ENCODE results near the gene TRIO.

The TRIO gene

GRCh38 chr5:14177634-14178033 is 34.5 kb downstream of the TRIO start:
- H3K4me3 ChIP-seq (ENCODE audit: control insufficient read depth, low read depth, low read length), result no peak overlapping the region
- TF ChIP-seq, protein P1, sequence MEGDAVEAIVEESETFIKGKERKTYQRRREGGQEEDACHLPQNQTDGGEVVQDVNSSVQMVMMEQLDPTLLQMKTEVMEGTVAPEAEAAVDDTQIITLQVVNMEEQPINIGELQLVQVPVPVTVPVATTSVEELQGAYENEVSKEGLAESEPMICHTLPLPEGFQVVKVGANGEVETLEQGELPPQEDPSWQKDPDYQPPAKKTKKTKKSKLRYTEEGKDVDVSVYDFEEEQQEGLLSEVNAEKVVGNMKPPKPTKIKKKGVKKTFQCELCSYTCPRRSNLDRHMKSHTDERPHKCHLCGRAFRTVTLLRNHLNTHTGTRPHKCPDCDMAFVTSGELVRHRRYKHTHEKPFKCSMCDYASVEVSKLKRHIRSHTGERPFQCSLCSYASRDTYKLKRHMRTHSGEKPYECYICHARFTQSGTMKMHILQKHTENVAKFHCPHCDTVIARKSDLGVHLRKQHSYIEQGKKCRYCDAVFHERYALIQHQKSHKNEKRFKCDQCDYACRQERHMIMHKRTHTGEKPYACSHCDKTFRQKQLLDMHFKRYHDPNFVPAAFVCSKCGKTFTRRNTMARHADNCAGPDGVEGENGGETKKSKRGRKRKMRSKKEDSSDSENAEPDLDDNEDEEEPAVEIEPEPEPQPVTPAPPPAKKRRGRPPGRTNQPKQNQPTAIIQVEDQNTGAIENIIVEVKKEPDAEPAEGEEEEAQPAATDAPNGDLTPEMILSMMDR (conservative IDR thresholded peaks at IDR 0.05; ENCODE audit: control insufficient read depth, insufficient read depth, low read depth, low read length), result no peak
- DNase-seq (ENCODE audit: low read depth), result no peak

GRCh38 chr5:14178091-14178490 is 34.9 kb downstream of the TRIO start:
- H3K4me3 ChIP-seq (ENCODE audit: control insufficient read depth, low read depth, low read length), result no peak overlapping the region
- no peak for DNase-seq (ENCODE audit: low read depth)
- TF ChIP-seq, protein P1 (conservative IDR thresholded peaks at IDR 0.05; ENCODE audit: control insufficient read depth, insufficient read depth, low read depth, low read length), result no peak

DNA sequence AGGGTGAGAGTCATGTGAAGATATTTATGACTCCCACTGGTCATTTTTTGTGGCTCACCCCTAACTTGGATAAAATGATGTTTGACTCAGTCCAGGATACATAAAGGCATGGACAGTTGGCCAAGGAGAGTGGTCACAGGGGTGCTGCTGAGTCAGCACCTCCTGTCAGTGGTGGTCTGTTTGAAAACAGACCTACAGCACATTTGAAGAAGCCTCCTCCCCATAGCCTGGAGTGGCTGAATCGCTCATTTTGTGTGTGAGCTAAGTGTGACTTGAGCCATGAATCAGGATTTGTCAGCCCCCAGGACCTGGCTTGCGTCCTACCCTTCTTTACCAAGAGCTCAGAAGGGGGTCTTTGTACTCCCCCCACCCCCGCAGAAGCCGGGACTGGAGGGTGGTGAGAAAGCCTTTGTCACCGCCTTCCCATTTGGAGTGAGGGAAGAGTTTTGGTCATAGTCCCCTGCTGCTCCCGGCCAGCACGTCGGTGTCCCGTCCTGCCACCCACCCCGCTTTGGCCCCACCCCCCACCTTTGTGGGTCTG is 35.6 kb downstream of the TRIO start:
- TF ChIP-seq, protein P1 (conservative IDR thresholded peaks at IDR 0.05; ENCODE audit: control insufficient read depth, insufficient read depth, low read depth, low read length), result no peak
- H3K4me3 ChIP-seq (ENCODE audit: control insufficient read depth, low read depth, low read length), result no peak overlapping the region
- DNase-seq (ENCODE audit: low read depth), result peak; percentile 99

DNA sequence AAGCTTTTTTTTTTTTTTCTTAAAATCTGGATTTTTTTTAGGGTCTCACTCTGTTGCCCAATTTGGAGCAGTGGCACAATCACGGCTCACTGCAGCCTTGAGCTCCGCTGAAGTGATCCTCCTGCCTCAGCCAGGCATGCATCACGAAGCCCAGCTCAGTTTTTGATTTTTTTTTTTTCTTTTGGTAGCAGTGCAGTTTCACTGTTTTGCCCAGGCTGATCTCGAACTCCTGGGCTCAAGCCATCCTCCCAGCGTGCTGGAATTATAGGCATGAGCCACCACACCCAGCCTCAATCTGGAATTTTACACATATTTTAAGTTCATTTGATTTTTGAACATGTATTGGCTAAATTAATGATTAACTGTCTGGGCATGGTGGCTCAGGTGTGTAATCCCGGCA is 36.3 kb downstream of the TRIO start:
- DNase-seq (ENCODE audit: low read depth), result no peak
- no peak overlapping the region for H3K4me3 ChIP-seq (ENCODE audit: control insufficient read depth, low read depth, low read length)
- TF ChIP-seq, protein P1 (conservative IDR thresholded peaks at IDR 0.05; ENCODE audit: control insufficient read depth, insufficient read depth, low read depth, low read length), result no peak

GRCh38 chr5:14180437-14180836 is 37.3 kb downstream of the TRIO start:
- DNase-seq (ENCODE audit: low read depth), result no peak
- TF ChIP-seq, protein P1 (conservative IDR thresholded peaks at IDR 0.05; ENCODE audit: control insufficient read depth, insufficient read depth, low read depth, low read length), result no peak
- no peak overlapping the region for H3K4me3 ChIP-seq (ENCODE audit: control insufficient read depth, low read depth, low read length)

GRCh38 chr5:14181299-14181968 is 38.3 kb downstream of the TRIO start:
- DNase-seq (ENCODE audit: low read depth), result no peak
- H3K4me3 ChIP-seq (ENCODE audit: control insufficient read depth, low read depth, low read length), result no peak overlapping the region
- TF ChIP-seq, protein P1 (conservative IDR thresholded peaks at IDR 0.05; ENCODE audit: control insufficient read depth, insufficient read depth, low read depth, low read length), result no peak

Data from fibroblast of mammary gland (primary cell).